K562 (cell line): ENCODE data around the gene ST3GAL3. TPM values are rescaled to one million over a fixed set of nuclear protein-coding genes. Genes with fewer than 3 reads are reported as not detected.

Experiments
- ATAC-seq: fragments of 200-7000 bp; cut with Tn5 transposase; 3 replicates; pipeline ENCODE4 v1.9.1; 2020; ENCODE audit warnings: moderate library complexity
- BruUV-seq: library from RNA; stranded (reverse); fragments of 400-500 nt; replicated peaks from 2 replicates; lab custom pipeline; 2021; lab: Mats Ljungman, UMichigan
- CTCF ChIA-PET: fragments of 300-600 bp; formaldehyde crosslinking; extraction: SDS; loops from one replicate; lab custom pipeline; 2021; ENCODE audit warnings: low intra/inter-chr PET ratio; lab: Yijun Ruan, JAX
- POLR2A ChIA-PET: fragments of 300-600, 350-650 bp; sonication (Branson Sonifier 250); formaldehyde crosslinking; extraction: SDS; loops from one replicate; lab custom pipeline; 2021; ENCODE audit warnings: antibody characterized with exemption, inconsistent platforms; lab: Yijun Ruan, JAX
- DNase-seq, 4 experiments: peaks; one replicate each; pipeline versions ENCODE4 v3.0.0 to v3.0.0-alpha.2; 2011 to 2018; ENCODE audit warnings: low spot score in 3 of 4, mixed read lengths in 3 of 4; ENCODE audit errors: extremely low read depth in 1 of 4
- FAIRE-seq: peaks from 2 replicates; lab custom pipeline; 2011; peaks lifted over from hg19 to GRCh38; lab: Jason Lieb, UNC
- H2AFZ ChIP-seq: 2 replicates; pipeline ENCODE4 v1.6.0; 2011; ENCODE audit warnings: low read depth, low read length, control low read depth, inconsistent platforms
- H3K27ac ChIP-seq: fragments of 200-600 bp; 3 replicates; pipeline ENCODE4 v1.8.0; 2011; ENCODE audit warnings: low read depth, mild to moderate bottlenecking, control low read depth, inconsistent platforms, low read length, moderate library complexity, mixed read lengths; ENCODE audit errors: extremely low read depth
- H3K27me3 ChIP-seq, 2 experiments: fragments of 300-600 bp in 1 of 2; 2 replicates in 1 of 2; 3 replicates in 1 of 2; pipeline versions ENCODE4 v1.6.0 to v1.8.0; 2011; ENCODE audit warnings: inconsistent platforms in 2 of 2, low read length in 2 of 2, mild to moderate bottlenecking in 1 of 2, mixed read lengths in 1 of 2, moderate library complexity in 1 of 2; ENCODE audit not compliant: control insufficient read depth in 2 of 2, insufficient read depth in 2 of 2
- H3K36me3 ChIP-seq: fragments of 300-600 bp; 3 replicates; pipeline ENCODE4 v1.8.0; 2011; ENCODE audit warnings: mild to moderate bottlenecking, low read length, inconsistent platforms; ENCODE audit not compliant: control insufficient read depth, insufficient read depth
- H3K4me1 ChIP-seq, 2 experiments: fragments of 200-600 bp in 1 of 2; replicated peaks in 1 of 2; 2 replicates in 1 of 2; 3 replicates in 1 of 2; pipeline versions ENCODE4 v1.5.1 to v1.8.0; 2011; ENCODE audit warnings: inconsistent platforms in 2 of 2, low read length in 2 of 2, mild to moderate bottlenecking in 1 of 2, mixed read lengths in 1 of 2, moderate library complexity in 1 of 2; ENCODE audit not compliant: control insufficient read depth in 2 of 2, insufficient read depth in 2 of 2
- H3K4me2 ChIP-seq: 2 replicates; pipeline ENCODE4 v1.6.1; 2011; ENCODE audit warnings: low read length, control low read depth, inconsistent platforms, mixed read lengths; ENCODE audit not compliant: insufficient read depth
- H3K4me3 ChIP-seq: fragments of 200-600 bp; sonication (generic), shearing (Covaris generic); 2 replicates; pipeline ENCODE4 v1.5.1; 2016; ENCODE audit warnings: control low read depth, inconsistent platforms
- H3K79me2 ChIP-seq: fragments of 200-600 bp; 3 replicates; pipeline ENCODE4 v1.8.0; 2011; ENCODE audit warnings: low read length, inconsistent platforms; ENCODE audit not compliant: control insufficient read depth, insufficient read depth
- H3K9ac ChIP-seq, 2 experiments: 2 replicates each; pipeline versions ENCODE4 v1.6.0 to v1.6.1; 2011; ENCODE audit warnings: low read depth in 2 of 2, low read length in 2 of 2, control low read depth in 1 of 2, inconsistent platforms in 1 of 2, mild to moderate bottlenecking in 1 of 2, mixed read lengths in 1 of 2; ENCODE audit not compliant: insufficient read depth in 1 of 2
- H3K9me1 ChIP-seq: one replicate; pipeline ENCODE4 v1.6.0; 2011; ENCODE audit warnings: inconsistent platforms, mild to moderate bottlenecking, low read length, moderate library complexity; ENCODE audit not compliant: control insufficient read depth, insufficient read depth
- H3K9me3 ChIP-seq: replicated peaks from 2 replicates; pipeline ENCODE4 v1.5.1; 2011; ENCODE audit warnings: low read depth, low read length, inconsistent platforms; ENCODE audit not compliant: control insufficient read depth, insufficient read depth
- H4K20me1 ChIP-seq: replicated peaks from 2 replicates; pipeline ENCODE4 v1.6.1; 2011; ENCODE audit warnings: low read length, inconsistent platforms, mixed read lengths; ENCODE audit not compliant: control insufficient read depth, insufficient read depth
- ARNT ChIP-seq, 2 experiments: fragments of 450-650 bp; IDR thresholded peaks; 2 replicates each; pipeline ENCODE4 v1.6.1; 2016; ENCODE audit warnings: mild to moderate bottlenecking in 1 of 2
- BMI1 ChIP-seq: fragments of 150-350 bp; IDR thresholded peaks from 2 replicates; pipeline ENCODE4 v1.6.1; 2014; ENCODE audit warnings: low read length
- CAMTA2 ChIP-seq: fragments of 250-450 bp; sonication (Bioruptor Pico); conservative IDR thresholded peaks from 2 replicates; pipeline ENCODE4 v1.5.1; 2022
- CBX5 ChIP-seq: IDR thresholded peaks from 2 replicates; pipeline ENCODE4 v1.6.1; 2014; ENCODE audit warnings: low read depth, borderline replicate concordance
- DNMT1 ChIP-seq: fragments of 450-650 bp; IDR thresholded peaks from 2 replicates; pipeline ENCODE4 v1.6.1; 2016; ENCODE audit warnings: antibody characterized with exemption, mild to moderate bottlenecking
- IRF2 ChIP-seq: sonication (generic); formaldehyde crosslinking; IDR thresholded peaks from 2 replicates; pipeline ENCODE4 v1.8.1; 2022; ENCODE audit warnings: mild to moderate bottlenecking, missing genetic modification reagents
- IRF9 ChIP-seq: fragments of 450-650 bp; IDR thresholded peaks from 2 replicates; pipeline ENCODE4 v1.6.1; 2016; ENCODE audit warnings: missing biosample characterization, missing genetic modification characterization
- KDM4B ChIP-seq, 2 experiments: fragments of 450-650 bp in 1 of 2; sonication (generic) in 1 of 2; IDR thresholded peaks; 2 replicates each; pipeline ENCODE4 v1.6.1; 2016 to 2017; ENCODE audit warnings: borderline replicate concordance in 2 of 2, antibody characterized with exemption in 1 of 2, low read depth in 1 of 2, mild to moderate bottlenecking in 1 of 2
- NBN ChIP-seq: fragments of 450-650 bp; IDR thresholded peaks from 2 replicates; pipeline ENCODE4 v1.6.1; 2016; ENCODE audit warnings: low read depth, mild to moderate bottlenecking
- POLR3G ChIP-seq: IDR thresholded peaks from 2 replicates; pipeline ENCODE4 v1.6.1; 2011; ENCODE audit not compliant: insufficient read length, insufficient replicate concordance; ENCODE audit errors: extremely low read depth
- RAD21 ChIP-seq, 2 experiments: fragments of 250-450 bp in 1 of 2; fragments of 450-650 bp in 1 of 2; sonication (Bioruptor Pico) in 1 of 2; formaldehyde crosslinking in 1 of 2; IDR thresholded peaks in 1 of 2; conservative IDR thresholded peaks in 1 of 2; 2 replicates each; pipeline versions ENCODE4 v1.4.0 to v1.8.0; 2020 to 2022; ENCODE audit warnings: mild to moderate bottlenecking in 2 of 2, moderate library complexity in 1 of 2
- TFE3 ChIP-seq: fragments of 450-650 bp; formaldehyde crosslinking; IDR thresholded peaks from 2 replicates; pipeline ENCODE4 v1.4.0; 2020; ENCODE audit warnings: mild to moderate bottlenecking, mixed read lengths
- ZNF75A ChIP-seq: fragments of 450-650 bp; formaldehyde crosslinking; IDR thresholded peaks from 2 replicates; pipeline ENCODE4 v1.4.0; 2020; ENCODE audit warnings: mild to moderate bottlenecking
- WGBS: fragments of 100-300 bp; shearing (Covaris generic); methylation state at CpG from one replicate; pipeline ENCODE4 v1.1.6; 2016; ENCODE audit warnings: low coverage, mixed read lengths; ENCODE audit not compliant: insufficient coverage; ENCODE audit errors: missing lambda C conversion rate; 5-methylcytosine and 5-hydroxymethylcytosine counted together
- in situ Hi-C: fragments of 300-500 bp; cut with MboI; formaldehyde crosslinking; loops from 4 replicates; pipeline ENCODE4 v1.15.0; 2018; ENCODE audit warnings: inconsistent platforms, mixed read lengths
- intact Hi-C: fragments of 100-400 bp; cut with micrococcal nuclease; formaldehyde crosslinking; loops from 2 replicates; pipeline ENCODE4 v1.14.2; 2022
- polyA plus RNA-seq, 8 experiments: library from polyadenylated mRNA; depleted of rRNA in 4 of 8; stranded (reverse) in 5 of 8; unstranded in 3 of 8; fragments of >200 nt; fragmentation: Nextera tagmentation in 2 of 8; fragmentation: Illumina TruSeq in 1 of 8; extraction: Ambion mirVana in 2 of 8; extraction: Trizol in 1 of 8; gene quantifications; 2 replicates each; pipeline versions ENCODE4 v1.2.1 to v1.2.3, GENCODE V29; 2011 to 2014; ENCODE audit warnings: inconsistent platforms in 1 of 8, missing spikeins in 1 of 8
- total RNA-seq, 7 experiments: library from RNA; depleted of rRNA in 6 of 7; stranded (reverse); fragments of >200 nt in 6 of 7; fragmentation: Illumina TruSeq in 2 of 7; extraction: Trizol in 2 of 7; gene quantifications; 2 replicates each; pipeline versions ENCODE4 v1.2.1 to v1.2.3, GENCODE V29; 2011 to 2021; ENCODE audit warnings: low replicate concordance in 1 of 7

Gene ST3GAL3
- total and polyA plus RNA-seq, 9 of the 15 experiments (the other 6 are each of a cell fraction or from before 2014, with no cell fraction given): 1.2 to 18.9 (median 11.0) TPM

GRCh38 chr1:43908226-43908625 lies 200.9 kb downstream of the ST3GAL3 start:
- Histone ChIP-seq H3K9ac (no peak overlapping the region), H3K79me2 (no peaks in the 10 kb centered on the region), H3K9me1 (no peaks in the 10 kb centered on the region), H4K20me1 (no peaks in the 10 kb centered on the region), H2AFZ (no peak overlapping the region), H3K4me1 (peaks cover 0 to 6% of the 10 kb centered on the region in 2 experiments; a peak in 1 of 5 replicates), H3K9me3 (no peaks in the 10 kb centered on the region), H3K4me2 (no peak overlapping the region), H3K27ac (no peak overlapping the region), H3K27me3 (no peaks in the 10 kb centered on the region), H3K4me3 (no peak overlapping the region), H3K36me3 (no peaks in the 10 kb centered on the region)
- DNase-seq (no peak), FAIRE-seq (no peak), ATAC-seq (no peak)
- CTCF ChIA-PET: no interaction called here
- no TSS peak for BruUV-seq
- POLR2A ChIA-PET: interaction anchor here (0.7 to 1.5 kb wide), 2 partner anchors 11 to 21 kb away, joined by 3 read pairs; no protein-coding TSS in a partner anchor
- 59% methylated on average over 2 of the region's 2 CpGs for WGBS
- intact Hi-C loops: no loop called here
- in situ Hi-C loops: no loop called here
- TF ChIP-seq NBN (no peak), DNMT1 (no peak), ARNT (IDR thresholded peaks at IDR 0.05) (no peak), KDM4B (IDR thresholded peaks at IDR 0.05; ENCODE audit: borderline replicate concordance in 2 of 2, low read depth in 1 of 2) (no peak), IRF2 (no peak), POLR3G (no peak), ZNF75A (CRISPR knock-in tag) (no peak), BMI1 (no peak), CBX5 (no peak), TFE3 (CRISPR knock-in tag) (no peak), CAMTA2 (no peak), RAD21 (CRISPR knock-in tag; conservative IDR thresholded peaks at IDR 0.05 in 1 of 2, IDR thresholded peaks at IDR 0.05 in 1 of 2) (no peak), IRF9 (tag) (no peak)
